Measurements from ENCODE around the gene CILP2.

The CILP2 gene

GRCh38 chr19:19538061-19538784 lies at the start of gene CILP2:
Gene CILP2, plus strand, starts transcription at chr19:19538265. Its CDS starts 85 bp downstream, at chr19:19538350.
- DNase-seq: no peak

GRCh38 chr19:19488875-19489690 lies 49.0 kb upstream of the CILP2 start:
- DNase-seq: peak; percentile 89 to 91

- DNase-seq: no peak
Measured at GRCh38 chr19:19489804-19490204, 48.3 kb upstream of the CILP2 start.

DNA sequence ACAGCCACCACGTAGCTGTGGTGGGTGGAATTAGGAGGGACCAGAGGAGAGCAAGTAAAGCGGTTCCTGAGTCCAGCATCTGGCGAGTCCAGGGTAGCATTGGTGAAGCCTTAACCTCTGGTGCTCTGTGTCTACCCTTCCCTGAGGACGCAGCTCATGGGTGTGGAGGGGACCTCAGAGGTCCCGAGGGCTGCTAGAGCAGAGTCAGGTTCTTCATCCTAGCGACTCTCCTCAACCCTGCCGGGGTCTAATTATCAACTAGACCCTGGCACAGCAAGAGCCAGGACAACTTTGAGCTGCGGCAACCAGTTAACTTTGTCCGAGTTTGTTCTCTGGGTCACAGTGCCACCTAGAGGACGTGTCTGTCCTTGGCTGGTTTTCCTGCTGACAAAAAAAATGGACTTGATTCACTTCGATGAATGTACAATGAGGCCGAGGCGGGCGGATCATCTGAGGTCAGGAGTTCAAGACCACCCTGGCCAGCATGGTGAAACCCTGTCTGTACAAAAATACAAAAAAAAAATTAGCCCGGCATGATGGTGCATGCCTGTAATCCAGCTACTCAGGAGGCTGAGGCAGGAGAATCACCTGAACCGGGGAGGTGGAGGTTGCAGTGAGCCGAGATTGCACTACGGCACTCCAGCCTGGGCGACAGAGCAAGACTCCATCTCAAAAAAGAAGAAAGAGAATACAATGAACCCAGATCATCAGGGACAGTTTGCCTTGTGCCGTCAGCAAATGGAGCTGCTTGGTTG lies 47.7 kb upstream of the CILP2 start:
- DNase-seq: peak; percentile 30 to 66

DNA sequence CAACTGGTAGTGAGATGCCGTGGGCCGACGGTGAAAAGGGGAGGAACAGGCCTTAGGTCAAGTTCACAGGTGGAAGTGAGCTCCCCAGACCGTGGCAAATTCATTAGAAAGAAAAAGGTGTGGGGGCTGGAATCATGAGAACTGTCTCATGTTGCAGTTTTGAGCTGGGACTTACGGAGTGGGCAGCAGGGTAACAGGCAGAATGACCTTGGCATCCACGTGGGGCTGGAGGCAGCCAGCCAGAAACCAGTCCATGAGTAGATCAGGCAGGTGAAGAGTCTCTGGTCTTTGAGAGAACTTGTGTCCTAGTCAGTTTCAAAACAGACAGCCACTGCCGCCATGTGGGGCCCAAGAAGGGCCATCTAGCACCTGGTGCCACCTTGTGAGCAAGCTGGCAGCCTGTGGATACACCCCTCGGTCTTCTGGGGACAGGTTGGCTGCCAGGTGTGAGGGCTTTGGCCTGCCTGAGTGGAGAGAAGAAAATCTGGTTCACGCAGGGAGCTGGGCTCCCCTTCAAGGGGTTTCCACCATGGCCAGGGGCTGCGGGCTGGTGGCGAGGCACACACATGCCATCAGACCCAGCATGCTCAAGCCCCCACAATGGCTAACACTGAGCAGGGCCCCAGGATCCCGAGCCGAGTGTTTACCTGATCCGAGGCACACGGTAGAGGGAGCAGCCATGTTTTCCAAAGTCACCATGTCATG lies 46.6 kb upstream of the CILP2 start:
- no peak for DNase-seq

GRCh38 chr19:19492026-19492610 lies 45.9 kb upstream of the CILP2 start:
- no peak for DNase-seq

GRCh38 chr19:19493841-19494546 lies 44.1 kb upstream of the CILP2 start:
- no peak for DNase-seq

DNA sequence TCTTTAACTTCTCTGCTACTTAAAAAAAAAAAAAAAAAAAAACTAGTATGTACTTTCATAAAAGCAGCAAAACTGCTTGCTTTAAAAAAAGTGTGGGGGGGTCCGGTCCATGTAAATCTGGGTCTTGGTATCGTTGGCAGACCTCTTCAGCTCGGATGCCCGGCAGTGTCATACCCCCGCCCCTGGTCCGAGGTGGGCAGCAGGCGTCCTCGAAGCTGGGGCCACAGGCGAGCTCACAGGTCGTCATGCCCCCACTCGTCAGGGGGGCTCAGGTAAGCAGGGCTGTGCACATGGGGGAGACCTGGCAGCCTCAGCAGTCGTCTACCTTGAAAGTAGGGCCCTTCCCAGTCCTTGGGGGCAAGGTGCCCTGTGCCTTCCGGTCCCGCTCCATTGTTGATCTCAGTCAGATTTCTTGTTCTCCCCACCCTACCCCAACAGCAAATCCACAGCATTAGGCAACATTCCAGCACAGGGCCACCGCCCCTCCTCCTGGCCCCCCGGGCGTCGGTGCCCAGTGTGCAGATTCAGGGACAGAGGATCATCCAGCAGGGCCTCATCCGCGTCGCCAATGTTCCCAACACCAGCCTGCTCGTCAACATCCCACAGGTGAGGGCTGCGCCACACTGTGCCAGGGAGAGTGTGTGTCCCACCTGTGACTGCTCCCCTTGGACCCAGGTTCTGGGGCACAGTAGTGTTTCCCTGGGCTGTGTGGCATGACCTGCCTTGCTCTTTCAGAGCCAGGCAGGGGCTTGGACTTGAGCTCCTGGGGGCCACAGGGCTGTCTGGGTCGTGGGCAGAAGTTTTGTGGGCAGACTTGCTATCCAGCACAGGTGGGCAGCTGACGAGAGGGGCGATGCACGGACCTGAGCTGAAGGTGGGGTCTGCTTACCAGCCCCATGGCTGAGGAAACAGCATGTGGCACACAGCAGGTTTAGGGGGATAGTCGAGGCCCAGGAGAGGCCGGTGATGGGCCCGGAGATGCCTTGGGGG lies 42.2 kb upstream of the CILP2 start:
- DNase-seq: no peak

- no peak for DNase-seq
Measured at GRCh38 chr19:19498255-19498991, 39.6 kb upstream of the CILP2 start.

GRCh38 chr19:19499272-19499995 lies 38.6 kb upstream of the CILP2 start:
- DNase-seq: no peak

DNA sequence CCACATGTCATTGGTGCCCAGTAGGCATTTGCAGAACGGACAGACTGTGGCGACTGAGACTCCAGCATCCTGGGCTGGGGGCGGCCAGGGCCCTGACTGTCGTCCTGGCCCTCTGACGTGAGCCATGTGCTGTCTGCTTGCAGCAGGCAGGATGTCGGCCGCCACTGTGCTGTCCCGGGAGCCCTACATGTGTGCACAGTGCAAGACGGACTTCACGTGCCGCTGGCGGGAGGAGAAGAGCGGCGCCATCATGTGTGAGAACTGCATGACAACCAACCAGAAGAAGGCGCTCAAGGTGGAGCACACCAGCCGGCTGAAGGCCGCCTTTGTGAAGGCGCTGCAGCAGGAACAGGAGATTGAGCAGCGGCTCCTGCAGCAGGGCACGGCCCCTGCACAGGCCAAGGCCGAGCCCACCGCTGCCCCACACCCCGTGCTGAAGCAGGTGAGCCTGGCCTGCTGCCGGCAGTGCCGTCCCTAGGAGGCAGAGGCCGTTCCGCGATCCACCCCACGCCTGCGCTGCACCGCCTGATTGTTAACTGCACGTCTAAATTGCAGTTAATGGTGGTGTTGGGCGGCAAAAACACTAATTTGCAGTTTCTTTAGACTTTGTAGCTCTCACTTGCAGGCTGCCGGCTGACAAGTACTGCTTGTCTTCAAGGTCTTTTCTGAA lies 37.0 kb upstream of the CILP2 start:
- DNase-seq: no peak

DNA sequence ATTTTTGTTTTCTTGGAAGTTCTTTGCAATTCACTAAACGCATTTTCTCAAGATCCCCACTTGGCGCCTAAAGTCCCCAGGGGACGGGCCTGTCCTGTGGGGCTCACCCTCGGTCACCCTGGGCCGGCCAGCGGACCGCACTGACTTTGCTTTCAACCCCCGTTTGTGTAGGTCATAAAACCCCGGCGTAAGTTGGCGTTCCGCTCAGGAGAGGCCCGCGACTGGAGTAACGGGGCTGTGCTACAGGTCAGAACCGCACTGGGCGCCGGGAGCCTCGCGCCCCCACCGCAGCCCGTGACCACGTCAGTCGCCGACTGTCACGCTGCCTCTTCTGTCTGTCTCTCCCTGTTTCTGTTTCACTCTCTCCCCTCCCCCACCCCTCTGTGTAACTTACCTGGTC lies 36.3 kb upstream of the CILP2 start:
- no peak for DNase-seq

DNA sequence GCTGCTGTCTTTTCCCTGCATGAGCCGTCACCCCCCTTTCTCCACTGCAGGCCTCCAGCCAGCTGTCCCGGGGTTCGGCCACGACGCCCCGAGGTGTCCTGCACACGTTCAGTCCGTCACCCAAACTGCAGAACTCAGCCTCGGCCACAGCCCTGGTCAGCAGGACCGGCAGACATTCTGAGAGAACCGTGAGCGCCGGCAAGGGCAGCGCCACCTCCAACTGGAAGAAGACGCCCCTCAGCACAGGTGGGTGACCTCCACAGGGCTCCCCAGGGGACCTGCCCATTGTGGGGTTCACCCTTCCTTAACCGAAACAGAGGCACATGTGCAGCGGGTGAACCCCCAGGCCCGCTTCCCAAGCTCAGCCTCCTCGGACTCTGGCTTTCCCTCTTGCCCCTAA lies 35.8 kb upstream of the CILP2 start:
- DNase-seq: no peak

- no peak for DNase-seq
Measured at GRCh38 chr19:19502808-19503602, 35.1 kb upstream of the CILP2 start.

DNA sequence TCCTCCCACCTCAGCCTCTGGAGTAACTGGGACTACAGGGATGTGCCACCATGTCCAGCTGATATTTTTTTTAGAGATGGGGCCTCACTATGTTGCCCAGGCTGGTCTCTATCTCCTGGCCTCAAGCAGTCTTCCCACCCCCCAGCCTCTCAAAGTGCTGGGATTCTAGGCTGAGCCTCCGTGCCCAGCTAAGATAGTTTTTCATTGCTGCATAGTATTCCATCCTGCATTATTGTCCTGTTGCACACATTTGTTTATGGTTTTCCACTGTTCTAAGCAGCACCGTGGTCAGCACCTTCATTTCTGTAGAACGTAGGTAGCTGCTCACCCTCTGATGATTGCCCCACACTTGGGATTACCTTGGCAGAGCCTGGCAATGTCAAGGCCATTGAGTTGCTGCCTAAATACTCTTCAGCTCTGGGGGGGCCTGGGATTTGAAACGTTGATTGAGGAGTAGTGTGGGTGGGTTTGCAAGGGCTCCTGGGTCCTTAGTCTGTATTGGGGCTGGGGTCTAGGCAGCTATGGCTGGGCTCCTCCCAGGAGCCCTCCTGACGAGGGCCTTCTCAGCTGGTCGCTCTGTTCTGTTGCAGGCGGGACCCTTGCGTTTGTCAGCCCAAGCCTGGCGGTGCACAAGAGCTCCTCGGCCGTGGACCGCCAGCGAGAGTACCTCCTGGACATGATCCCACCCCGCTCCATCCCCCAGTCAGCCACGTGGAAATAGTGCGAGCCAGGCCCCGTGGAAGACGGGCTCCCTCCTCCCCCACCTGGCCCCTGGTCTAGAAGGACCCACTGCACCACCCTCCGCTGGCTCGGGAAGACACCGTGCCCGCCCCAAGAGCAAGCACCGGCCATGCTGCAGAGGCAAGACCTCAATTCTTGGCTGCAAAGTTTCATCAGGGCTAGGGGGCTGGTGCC lies 33.1 kb upstream of the CILP2 start:
- DNase-seq: no peak

DNA sequence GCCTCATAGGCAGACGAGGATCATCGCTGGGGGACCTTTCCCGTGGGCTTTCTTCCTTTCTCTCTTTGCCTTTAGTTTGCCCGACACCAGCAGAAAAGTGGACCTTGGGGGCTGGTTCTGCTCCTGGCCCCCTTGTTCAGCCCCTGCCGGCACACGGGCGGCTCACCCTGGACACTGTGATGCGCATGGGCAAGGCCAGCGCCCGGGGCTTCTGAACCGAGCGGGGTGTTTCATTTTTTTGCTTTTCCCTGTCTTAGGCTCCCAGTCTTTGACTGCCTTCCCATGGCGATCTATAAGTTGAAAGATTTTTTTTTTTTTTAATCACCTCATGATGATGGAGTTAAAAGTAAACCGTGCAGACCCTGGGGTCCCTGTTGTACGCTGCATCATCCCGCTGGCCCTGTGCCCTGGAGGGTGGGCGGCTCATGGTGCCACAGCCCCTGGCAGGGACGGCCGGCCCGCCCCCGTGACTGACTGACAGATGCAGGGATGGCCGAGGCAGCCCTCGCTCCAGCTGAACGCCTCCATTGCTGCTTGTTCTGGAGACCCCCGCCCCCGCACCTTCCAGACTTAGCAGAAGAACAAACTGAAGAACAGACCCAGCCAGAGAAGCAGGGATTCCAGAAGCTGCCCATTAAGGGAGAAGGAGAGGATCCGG lies 32.3 kb upstream of the CILP2 start:
- no peak for DNase-seq

All from SW 1271 (cell line).